Activated CD8-positive, alpha-beta T cell treated with anti-CD3 and anti-CD28 coated beads for 36 hours (primary cell): ENCODE measurements around the gene CSNK1D. TPM values are rescaled to one million over a fixed set of nuclear protein-coding genes. Genes with fewer than 3 reads are reported as not detected.

Experiments
- ATAC-seq: fragments of 200-7000 bp; cut with Tn5 transposase; one replicate; pipeline ENCODE4 v1.10.0; 2021; ENCODE audit warnings: mild to moderate bottlenecking, moderate library complexity
- CTCF ChIA-PET: fragments of 350-600 bp; sonication (Branson Sonifier 250); formaldehyde crosslinking; loops from one replicate; lab custom pipeline; 2021; ENCODE audit warnings: antibody characterized with exemption; lab: Charles Lee
- POLR2A ChIA-PET: fragments of 350-600 bp; sonication (Branson Sonifier 250); formaldehyde crosslinking; loops from one replicate; lab custom pipeline; 2021; ENCODE audit warnings: antibody characterized with exemption; lab: Charles Lee
- DNase-seq: peaks from one replicate; pipeline ENCODE4 v3.0.0-alpha.2; 2020
- H3K27ac Mint-ChIP-seq: one replicate; pipeline ENCODE4 v1.8.0; 2021; ENCODE audit warnings: mild to moderate bottlenecking, mixed read lengths
- H3K27me3 Mint-ChIP-seq: one replicate; pipeline ENCODE4 v1.8.0; 2021; ENCODE audit warnings: mixed read lengths
- H3K36me3 Mint-ChIP-seq: one replicate; pipeline ENCODE4 v1.8.0; 2021; ENCODE audit warnings: low read depth, mixed read lengths
- H3K4me1 Mint-ChIP-seq: one replicate; pipeline ENCODE4 v1.8.0; 2021; ENCODE audit warnings: low read depth, mixed read lengths
- H3K4me3 Mint-ChIP-seq: one replicate; pipeline ENCODE4 v1.8.0; 2021; ENCODE audit warnings: mild to moderate bottlenecking, moderate library complexity, mixed read lengths
- H3K9me3 Mint-ChIP-seq: one replicate; pipeline ENCODE4 v1.8.0; 2021; ENCODE audit warnings: mixed read lengths
- CTCF ChIP-seq: fragments of 200-600 bp; IDR thresholded peaks from one replicate; pipeline ENCODE4 v1.8.0; 2022; ENCODE audit warnings: antibody characterized with exemption, mild to moderate bottlenecking
- intact Hi-C: fragments of 100-400 bp; cut with micrococcal nuclease; formaldehyde crosslinking; loops from one replicate; pipeline ENCODE4 v1.10.0; 2022
- total RNA-seq, 2 experiments: library from RNA; stranded (reverse); gene quantifications; one replicate each; pipeline ENCODE4 v1.2.3, GENCODE V29; 2021

The CSNK1D gene
- total RNA-seq, 2 experiments from 2014 or later = 90.6 to 97.0 TPM

GRCh38 chr17:82287013-82287867 lies 13.7 kb upstream of the CSNK1D start:
- H3K4me1 Mint-ChIP-seq = peaks cover 18% of the 10 kb centered on the region
- ATAC-seq (no peak), DNase-seq (no peak)
- ChIA-PET POLR2A (interaction anchor here (0.8 kb wide), 1 partner anchor 45 kb away, joined by 3 read pairs; no protein-coding TSS in a partner anchor), CTCF (interaction anchor here (0.9 to 1.1 kb wide), 2 partner anchors 12 to 81 kb away, joined by 3 read pairs; no protein-coding TSS in a partner anchor)
- peaks cover 2% of the 10 kb centered on the region for H3K36me3 Mint-ChIP-seq
- intact Hi-C loops = no loop called here
- no peaks in the 10 kb centered on the region for H3K27me3 Mint-ChIP-seq
- no peak overlapping the region for H3K27ac Mint-ChIP-seq
- no peaks in the 10 kb centered on the region for H3K9me3 Mint-ChIP-seq
- no peak overlapping the region for H3K4me3 Mint-ChIP-seq
- TF ChIP-seq CTCF = no peak

- H3K27ac Mint-ChIP-seq = no peak overlapping the region
- H3K36me3 Mint-ChIP-seq = no peaks in the 10 kb centered on the region
- intact Hi-C loops = no loop called here
- H3K9me3 Mint-ChIP-seq = no peaks in the 10 kb centered on the region
- H3K27me3 Mint-ChIP-seq = no peaks in the 10 kb centered on the region
- no peak for TF ChIP-seq CTCF
- ChIA-PET POLR2A (interaction anchor here (1.1 to 1.6 kb wide), 2 partner anchors 19 to 60 kb away, joined by 3 to 5 read pairs; no protein-coding TSS in a partner anchor), CTCF (interaction anchor here (1.5 kb wide), 1 partner anchor 49 kb away, joined by 3 read pairs; no protein-coding TSS in a partner anchor)
- peaks cover 24% of the 10 kb centered on the region for H3K4me1 Mint-ChIP-seq
- no peak for DNase-seq
- H3K4me3 Mint-ChIP-seq = no peak overlapping the region
- ATAC-seq = no peak
Measured at GRCh38 chr17:82285141-82285540, 11.6 kb upstream of the CSNK1D start.

GRCh38 chr17:82283208-82283749 lies 9.8 kb upstream of the CSNK1D start:
- POLR2A ChIA-PET = interaction anchor here (0.8 to 3.7 kb wide), 5 partner anchors 9 to 54 kb away, joined by 3 to 20 read pairs (median 4); partner anchors contain the start of gene SLC16A3
- no peak overlapping the region for H3K4me3 Mint-ChIP-seq
- CTCF ChIA-PET = interaction anchor here (0.8 to 1.3 kb wide), 3 partner anchors 8 to 38 kb away, joined by 3 to 4 read pairs (median 3); no protein-coding TSS in a partner anchor
- DNase-seq = peak; percentile 82
- no peaks in the 10 kb centered on the region for H3K36me3 Mint-ChIP-seq
- no peaks in the 10 kb centered on the region for H3K27me3 Mint-ChIP-seq
- ATAC-seq = peak; percentile 86
- intact Hi-C loops = no loop called here
- no peak for TF ChIP-seq CTCF
- H3K4me1 Mint-ChIP-seq = peaks cover 23% of the 10 kb centered on the region
- no peaks in the 10 kb centered on the region for H3K9me3 Mint-ChIP-seq
- H3K27ac Mint-ChIP-seq = peak overlapping the region; percentile 52

GRCh38 chr17:82282239-82283207 lies 9.0 kb upstream of the CSNK1D start:
- no peaks in the 10 kb centered on the region for H3K9me3 Mint-ChIP-seq
- ChIA-PET CTCF (no interaction called here), POLR2A (interaction anchor here (0.8 to 3.7 kb wide), 5 partner anchors 10 to 54 kb away, joined by 3 to 20 read pairs (median 4); partner anchors contain the start of gene SLC16A3)
- no peak for TF ChIP-seq CTCF
- H3K4me1 Mint-ChIP-seq = peaks cover 19% of the 10 kb centered on the region
- DNase-seq (no peak), ATAC-seq (no peak)
- H3K4me3 Mint-ChIP-seq = no peak overlapping the region
- intact Hi-C loops = no loop called here
- no peaks in the 10 kb centered on the region for H3K27me3 Mint-ChIP-seq
- H3K36me3 Mint-ChIP-seq = no peaks in the 10 kb centered on the region
- H3K27ac Mint-ChIP-seq = no peak overlapping the region
